ENCODE results near the gene CAPN2. TPM values are rescaled to one million over a fixed set of nuclear protein-coding genes. Genes with fewer than 3 reads are reported as not detected.

Gene CAPN2
- total RNA-seq, 1 donor from 2014 or later, result 258 TPM

DNA sequence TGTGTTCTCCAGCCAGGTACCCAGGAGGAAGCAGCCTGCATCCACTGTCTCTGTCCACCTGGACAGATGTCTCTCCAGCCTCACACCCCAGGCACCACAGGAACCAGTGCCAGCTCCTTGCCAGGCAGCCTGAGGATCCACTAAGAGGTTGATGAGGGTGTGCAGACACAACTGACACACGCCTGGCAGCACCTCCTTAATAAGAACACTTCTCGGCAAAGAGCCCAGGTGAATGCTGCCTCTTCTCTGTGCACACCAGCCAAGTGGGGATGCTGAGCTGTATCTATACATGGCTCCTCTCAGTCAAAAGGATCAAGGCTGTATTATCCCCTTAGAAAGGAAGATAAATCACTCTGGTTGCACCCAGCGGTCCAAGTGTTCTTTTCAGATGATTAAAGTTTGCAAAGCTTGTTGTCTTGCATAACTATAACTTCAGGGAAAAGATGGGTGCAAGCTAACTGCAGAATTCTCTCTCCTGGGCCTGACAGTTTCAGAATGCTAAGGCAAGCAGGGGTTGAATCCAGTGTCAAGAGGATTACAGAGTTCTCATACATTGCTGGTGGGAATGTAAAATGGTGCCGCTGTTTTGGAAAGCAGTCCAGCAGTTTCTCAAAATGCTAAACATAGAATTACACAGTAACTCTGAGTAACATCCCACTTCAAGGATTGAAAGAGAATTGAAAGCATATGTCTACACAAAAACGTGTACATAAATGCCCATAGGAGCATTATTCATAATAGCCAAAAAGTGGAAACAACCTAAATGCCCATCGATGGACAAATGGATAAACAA is 43.1 kb upstream of the CAPN2 start:
- DNase-seq (ENCODE audit: low read depth), result no peak
- H3K36me3 ChIP-seq (ENCODE audit: control insufficient read depth, insufficient read depth, low read length), result no peaks in the 10 kb centered on the region
- H3K27me3 ChIP-seq (ENCODE audit: control insufficient read depth, insufficient read depth, low read length), result no peaks in the 10 kb centered on the region
- no peak for TF ChIP-seq CTCF (IDR thresholded peaks at IDR 0.05; ENCODE audit: insufficient read depth, low read length, poor library complexity, severe bottlenecking)
- H3K4me3 ChIP-seq (ENCODE audit: low read depth, low read length), result no peak overlapping the region

- Histone ChIP-seq H3K4me3 (ENCODE audit: low read depth, low read length) (no peak overlapping the region), H3K36me3 (ENCODE audit: control insufficient read depth, insufficient read depth, low read length) (no peaks in the 10 kb centered on the region), H3K27me3 (ENCODE audit: control insufficient read depth, insufficient read depth, low read length) (no peaks in the 10 kb centered on the region)
- peak; percentile 72 for TF ChIP-seq CTCF (IDR thresholded peaks at IDR 0.05; ENCODE audit: insufficient read depth, low read length, poor library complexity, severe bottlenecking)
- DNase-seq (ENCODE audit: low read depth), result no peak
These were observed 41.7 kb upstream of the CAPN2 start for GRCh38 chr1:223670458-223671159.

DNA sequence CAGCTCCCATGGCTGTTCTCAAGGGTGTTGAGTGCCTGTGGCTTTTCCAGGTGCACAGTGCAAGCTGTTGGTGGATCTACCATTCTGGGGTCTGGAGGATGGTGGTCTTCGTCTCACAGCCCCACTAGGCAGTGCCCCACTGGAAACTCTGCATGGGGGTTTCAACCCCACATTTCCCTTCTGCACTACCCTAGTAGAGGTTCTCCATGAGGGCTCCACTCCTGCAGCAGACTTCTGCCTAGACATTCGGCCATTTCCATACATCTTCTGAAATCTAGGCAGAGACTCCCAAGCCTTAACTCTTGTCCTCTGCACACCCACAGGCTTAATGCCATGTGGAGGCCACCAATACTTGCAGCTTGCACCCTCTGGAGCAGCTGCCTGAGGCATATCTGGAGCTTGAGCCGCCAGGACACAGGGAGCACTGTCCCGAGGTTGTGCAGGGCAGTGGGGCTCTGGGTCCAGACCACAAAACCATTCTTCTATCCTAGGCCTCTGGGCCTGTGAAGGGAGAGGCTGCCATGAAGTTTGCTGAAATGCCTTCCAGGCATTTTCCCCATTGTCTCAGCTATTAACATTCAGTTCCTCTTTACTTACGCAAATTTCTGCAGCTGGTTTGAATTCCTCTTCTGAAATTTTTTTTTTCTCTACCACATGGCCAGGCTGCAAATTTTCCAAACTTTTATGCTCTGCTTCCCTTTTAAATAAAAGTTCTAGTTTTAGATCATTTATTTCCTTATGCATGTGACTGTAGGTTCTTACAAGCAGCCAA is 38.0 kb upstream of the CAPN2 start:
- DNase-seq (ENCODE audit: low read depth), result no peak
- Histone ChIP-seq H3K36me3 (ENCODE audit: control insufficient read depth, insufficient read depth, low read length) (no peaks in the 10 kb centered on the region), H3K4me3 (ENCODE audit: low read depth, low read length) (no peak overlapping the region), H3K27me3 (ENCODE audit: control insufficient read depth, insufficient read depth, low read length) (no peaks in the 10 kb centered on the region)
- TF ChIP-seq CTCF (IDR thresholded peaks at IDR 0.05; ENCODE audit: insufficient read depth, low read length, poor library complexity, severe bottlenecking), result no peak

- no peak for DNase-seq (ENCODE audit: low read depth)
- Histone ChIP-seq H3K27me3 (ENCODE audit: control insufficient read depth, insufficient read depth, low read length) (no peaks in the 10 kb centered on the region), H3K36me3 (ENCODE audit: control insufficient read depth, insufficient read depth, low read length) (no peaks in the 10 kb centered on the region), H3K4me3 (ENCODE audit: low read depth, low read length) (no peak overlapping the region)
- TF ChIP-seq CTCF (IDR thresholded peaks at IDR 0.05; ENCODE audit: insufficient read depth, low read length, poor library complexity, severe bottlenecking), result no peak
These were observed 33.5 kb upstream of the CAPN2 start for GRCh38 chr1:223678841-223679240.

- Histone ChIP-seq H3K36me3 (ENCODE audit: control insufficient read depth, insufficient read depth, low read length) (no peaks in the 10 kb centered on the region), H3K4me3 (ENCODE audit: low read depth, low read length) (no peak overlapping the region), H3K27me3 (ENCODE audit: control insufficient read depth, insufficient read depth, low read length) (no peaks in the 10 kb centered on the region)
- TF ChIP-seq CTCF (IDR thresholded peaks at IDR 0.05; ENCODE audit: insufficient read depth, low read length, poor library complexity, severe bottlenecking), result no peak
- no peak for DNase-seq (ENCODE audit: low read depth)
These were observed 32.2 kb upstream of the CAPN2 start for GRCh38 chr1:223680188-223680587.

All from kidney epithelial cell (primary cell).